ENCODE data around the gene DYNC2LI1. TPM values are rescaled to one million over a fixed set of nuclear protein-coding genes. Genes with fewer than 3 reads are reported as not detected.

DYNC2LI1 gene
- total and polyA plus RNA-seq, 2 donors (not counting 1 experiment from before 2014, with no cell fraction given), result 3.8 to 11.4 TPM

DNA sequence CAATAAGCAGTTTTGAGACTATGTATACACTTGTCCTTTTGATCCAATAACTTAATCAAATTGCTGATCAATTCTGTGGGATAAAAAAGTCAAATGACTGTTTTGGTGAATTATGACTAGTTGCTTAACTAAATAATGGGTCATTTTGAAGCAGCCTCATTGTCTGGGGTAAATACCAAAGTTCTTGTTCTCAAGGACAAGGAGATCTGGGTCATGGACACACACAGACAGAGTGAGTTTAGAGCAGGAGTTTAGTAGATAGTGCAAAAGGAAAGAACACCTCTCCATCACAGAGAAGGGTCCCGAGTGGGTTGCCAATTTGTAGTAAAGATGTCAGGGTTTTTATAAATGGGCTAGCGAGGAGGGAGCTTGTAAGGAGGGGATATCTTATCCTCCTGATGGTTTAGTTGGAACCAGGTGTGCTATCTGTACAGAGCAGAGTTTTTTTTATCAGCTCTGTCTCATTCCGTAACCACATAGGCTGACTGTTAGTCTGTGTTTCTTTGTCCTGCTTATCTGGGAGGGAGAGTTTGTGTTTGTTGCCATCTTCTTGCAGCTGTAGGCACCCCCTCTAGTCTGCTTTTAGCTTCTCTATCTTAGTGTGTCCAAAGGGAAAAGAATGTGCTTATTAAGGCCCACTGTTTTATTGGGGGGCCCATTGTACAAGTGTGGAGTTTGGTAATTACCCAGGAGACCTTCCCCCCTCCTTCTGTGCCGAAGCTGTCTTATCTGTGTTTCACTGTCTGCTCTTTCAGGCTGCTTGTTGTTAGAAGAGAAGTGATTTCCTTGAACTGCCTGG is 48.9 kb upstream of the DYNC2LI1 start:
- WGBS (ENCODE audit: insufficient coverage), result 90% methylated on average over 2 of the region's 4 CpGs
- H3K27ac Mint-ChIP-seq, result no peak overlapping the region
- no peak for ATAC-seq (ENCODE audit: low read depth)

DNA sequence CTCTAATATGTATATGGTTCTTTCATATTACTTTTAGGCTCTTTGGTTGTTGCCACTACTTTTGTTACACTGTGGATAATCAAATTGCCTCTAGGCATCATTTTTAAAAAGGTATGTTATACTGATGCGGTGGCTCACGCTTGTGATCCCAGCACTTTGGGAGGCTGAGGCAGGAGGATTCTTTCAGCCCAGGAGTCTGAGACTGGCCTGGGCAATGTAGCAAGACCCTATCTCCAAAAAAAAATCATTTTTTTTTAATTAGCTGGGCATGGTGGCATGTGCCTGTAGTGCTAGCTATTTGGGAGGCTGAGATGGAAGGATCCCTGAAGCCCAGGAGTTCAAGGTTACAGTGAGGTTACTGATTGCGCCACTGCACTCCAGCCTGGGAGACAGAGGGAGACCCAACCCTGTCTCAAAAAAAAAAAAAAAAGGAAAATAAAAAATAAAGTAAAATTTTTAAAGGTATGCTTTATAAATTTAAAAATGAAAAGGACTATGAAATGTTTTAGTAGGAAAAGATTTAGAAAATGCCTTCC is 48.1 kb upstream of the DYNC2LI1 start:
- Histone ChIP-seq H3K27ac (ENCODE audit: low read length in 2 of 2) (no peak overlapping the region), H3K9ac (ENCODE audit: low read length) (no peak overlapping the region), H3K9me3 (ENCODE audit: control extremely low read depth in 1 of 3, control insufficient read depth in 2 of 3, insufficient read depth in 1 of 3, low read length in 2 of 3) (no peaks in the 10 kb centered on the region), H3K4me3 (ENCODE audit: control extremely low read depth in 1 of 5, extremely low read depth in 1 of 5, insufficient read depth in 1 of 5, low read depth in 2 of 5, low read length in 4 of 5) (no peak overlapping the region), H3K27me3 (replicated peaks in 1 of 4; ENCODE audit: control extremely low read depth in 1 of 4, control insufficient read depth in 3 of 4, insufficient read depth in 4 of 4, low read length in 3 of 4) (no peaks in the 10 kb centered on the region), H3K79me2 (ENCODE audit: control insufficient read depth, insufficient read depth, low read length) (no peaks in the 10 kb centered on the region), H3K4me1 (ENCODE audit: control insufficient read depth in 2 of 2, insufficient read depth in 2 of 2, low read length in 2 of 2) (no peaks in the 10 kb centered on the region), H3K36me3 (replicated peaks in 1 of 2; ENCODE audit: control extremely low read depth in 1 of 2, control insufficient read depth in 1 of 2, extremely low read depth in 1 of 2, insufficient read depth in 2 of 2, low read length in 1 of 2) (no peaks in the 10 kb centered on the region), H4K20me1 (ENCODE audit: control insufficient read depth, insufficient read depth, low read length, poor library complexity, severe bottlenecking) (no peaks in the 10 kb centered on the region), H3K4me2 (replicated peaks; ENCODE audit: low read depth, low read length, poor library complexity, severe bottlenecking) (no peak overlapping the region), H2AFZ (ENCODE audit: insufficient read depth, low read depth, low read length, poor library complexity, severe bottlenecking) (no peak overlapping the region)
- no peak for ATAC-seq (ENCODE audit: low read depth)
- H3K4me1 Mint-ChIP-seq, result no peaks in the 10 kb centered on the region
- intact Hi-C loops (cut with micrococcal nuclease), result no loop called here
- WGBS (ENCODE audit: insufficient coverage), result no CpG with 5 or more reads among the region's 3 CpGs
- peaks cover 27% of the 10 kb centered on the region for H3K27me3 Mint-ChIP-seq
- CTCF ChIA-PET, result no interaction called here
- TF ChIP-seq EZH2 (IDR thresholded peaks at IDR 0.05; ENCODE audit: borderline replicate concordance, insufficient read depth, low read depth, low read length, poor library complexity, severe bottlenecking), result no peak
- TF ChIP-seq, protein P1, sequence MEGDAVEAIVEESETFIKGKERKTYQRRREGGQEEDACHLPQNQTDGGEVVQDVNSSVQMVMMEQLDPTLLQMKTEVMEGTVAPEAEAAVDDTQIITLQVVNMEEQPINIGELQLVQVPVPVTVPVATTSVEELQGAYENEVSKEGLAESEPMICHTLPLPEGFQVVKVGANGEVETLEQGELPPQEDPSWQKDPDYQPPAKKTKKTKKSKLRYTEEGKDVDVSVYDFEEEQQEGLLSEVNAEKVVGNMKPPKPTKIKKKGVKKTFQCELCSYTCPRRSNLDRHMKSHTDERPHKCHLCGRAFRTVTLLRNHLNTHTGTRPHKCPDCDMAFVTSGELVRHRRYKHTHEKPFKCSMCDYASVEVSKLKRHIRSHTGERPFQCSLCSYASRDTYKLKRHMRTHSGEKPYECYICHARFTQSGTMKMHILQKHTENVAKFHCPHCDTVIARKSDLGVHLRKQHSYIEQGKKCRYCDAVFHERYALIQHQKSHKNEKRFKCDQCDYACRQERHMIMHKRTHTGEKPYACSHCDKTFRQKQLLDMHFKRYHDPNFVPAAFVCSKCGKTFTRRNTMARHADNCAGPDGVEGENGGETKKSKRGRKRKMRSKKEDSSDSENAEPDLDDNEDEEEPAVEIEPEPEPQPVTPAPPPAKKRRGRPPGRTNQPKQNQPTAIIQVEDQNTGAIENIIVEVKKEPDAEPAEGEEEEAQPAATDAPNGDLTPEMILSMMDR (IDR thresholded peaks at IDR 0.05), result no peak
- H3K27ac Mint-ChIP-seq, result no peak overlapping the region
- no peak overlapping the region for H3K4me3 Mint-ChIP-seq
- H3K9me3 Mint-ChIP-seq (ENCODE audit: insufficient read depth), result no peaks in the 10 kb centered on the region
- POLR2A ChIA-PET, result no interaction called here
- no peak for DNase-seq

More for the DNA sequence above, 48.9 kb upstream of the DYNC2LI1 start:
- H3K79me2 ChIP-seq (ENCODE audit: control insufficient read depth, insufficient read depth, low read length), result no peaks in the 10 kb centered on the region
- no peaks in the 10 kb centered on the region for H3K27me3 ChIP-seq (replicated peaks in 1 of 4; ENCODE audit: control extremely low read depth in 1 of 4, control insufficient read depth in 3 of 4, insufficient read depth in 4 of 4, low read length in 3 of 4)
- DNase-seq, result no peak
- H3K36me3 ChIP-seq (replicated peaks in 1 of 2; ENCODE audit: control extremely low read depth in 1 of 2, control insufficient read depth in 1 of 2, extremely low read depth in 1 of 2, insufficient read depth in 2 of 2, low read length in 1 of 2), result no peaks in the 10 kb centered on the region
- H3K4me1 ChIP-seq (ENCODE audit: control insufficient read depth in 2 of 2, insufficient read depth in 2 of 2, low read length in 2 of 2), result no peaks in the 10 kb centered on the region
- no peaks in the 10 kb centered on the region for H3K9me3 ChIP-seq (ENCODE audit: control extremely low read depth in 1 of 3, control insufficient read depth in 2 of 3, insufficient read depth in 1 of 3, low read length in 2 of 3)
- peaks cover 25% of the 10 kb centered on the region for H3K27me3 Mint-ChIP-seq
- no peaks in the 10 kb centered on the region for H3K4me1 Mint-ChIP-seq
- intact Hi-C loops (cut with micrococcal nuclease), result no loop called here
- H3K4me3 ChIP-seq (ENCODE audit: control extremely low read depth in 1 of 5, extremely low read depth in 1 of 5, insufficient read depth in 1 of 5, low read depth in 2 of 5, low read length in 4 of 5), result no peak overlapping the region
- no peak overlapping the region for H2AFZ ChIP-seq (ENCODE audit: insufficient read depth, low read depth, low read length, poor library complexity, severe bottlenecking)
- H4K20me1 ChIP-seq (ENCODE audit: control insufficient read depth, insufficient read depth, low read length, poor library complexity, severe bottlenecking), result no peaks in the 10 kb centered on the region
- ChIA-PET POLR2A (no interaction called here), CTCF (interaction anchor here (0.5 kb wide), 1 partner anchor 90 kb away, joined by 3 read pairs; no protein-coding TSS in a partner anchor)
- H3K27ac ChIP-seq (ENCODE audit: low read length in 2 of 2), result no peak overlapping the region
- H3K9me3 Mint-ChIP-seq (ENCODE audit: insufficient read depth), result no peaks in the 10 kb centered on the region
- no peak overlapping the region for H3K4me2 ChIP-seq (replicated peaks; ENCODE audit: low read depth, low read length, poor library complexity, severe bottlenecking)
- no peak overlapping the region for H3K4me3 Mint-ChIP-seq
- H3K9ac ChIP-seq (ENCODE audit: low read length), result no peak overlapping the region
- no peak for TF ChIP-seq EZH2 (IDR thresholded peaks at IDR 0.05; ENCODE audit: borderline replicate concordance, insufficient read depth, low read depth, low read length, poor library complexity, severe bottlenecking)
- TF ChIP-seq, protein P1 (IDR thresholded peaks at IDR 0.05), result no peak

Measured in B cell (primary cell).